Loucy (cell line): Measurements from ENCODE around the gene CGB3.

ENCODE experiments used
- EZH2phosphoT487 ChIP-seq: fragments of 200-600 bp; IDR thresholded peaks from 2 replicates; pipeline ENCODE4 v1.6.1; 2018; ENCODE audit warnings: antibody characterized with exemption, mild to moderate bottlenecking, moderate library complexity, borderline replicate concordance
- TF ChIP-seq, protein P1 (sequence below): fragments of 200-600 bp; sonication (generic); conservative IDR thresholded peaks from 2 replicates; pipeline ENCODE4 v1.5.1; 2014; ENCODE audit warnings: mild to moderate bottlenecking, antibody characterized with exemption, low read length

- TF ChIP-seq, protein P1, sequence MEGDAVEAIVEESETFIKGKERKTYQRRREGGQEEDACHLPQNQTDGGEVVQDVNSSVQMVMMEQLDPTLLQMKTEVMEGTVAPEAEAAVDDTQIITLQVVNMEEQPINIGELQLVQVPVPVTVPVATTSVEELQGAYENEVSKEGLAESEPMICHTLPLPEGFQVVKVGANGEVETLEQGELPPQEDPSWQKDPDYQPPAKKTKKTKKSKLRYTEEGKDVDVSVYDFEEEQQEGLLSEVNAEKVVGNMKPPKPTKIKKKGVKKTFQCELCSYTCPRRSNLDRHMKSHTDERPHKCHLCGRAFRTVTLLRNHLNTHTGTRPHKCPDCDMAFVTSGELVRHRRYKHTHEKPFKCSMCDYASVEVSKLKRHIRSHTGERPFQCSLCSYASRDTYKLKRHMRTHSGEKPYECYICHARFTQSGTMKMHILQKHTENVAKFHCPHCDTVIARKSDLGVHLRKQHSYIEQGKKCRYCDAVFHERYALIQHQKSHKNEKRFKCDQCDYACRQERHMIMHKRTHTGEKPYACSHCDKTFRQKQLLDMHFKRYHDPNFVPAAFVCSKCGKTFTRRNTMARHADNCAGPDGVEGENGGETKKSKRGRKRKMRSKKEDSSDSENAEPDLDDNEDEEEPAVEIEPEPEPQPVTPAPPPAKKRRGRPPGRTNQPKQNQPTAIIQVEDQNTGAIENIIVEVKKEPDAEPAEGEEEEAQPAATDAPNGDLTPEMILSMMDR, result no peak
- no peak for TF ChIP-seq EZH2phosphoT487
Measured at GRCh38 chr19:49014123-49014869, 9.8 kb downstream of the CGB3 start.
